HG03196 (cell line): ENCODE results near the gene JARID2.

Source experiments
- ATAC-seq: cut with Tn5 transposase; IDR thresholded peaks from one replicate; pipeline ENCODE4 v1.9.1; 2021; ENCODE audit not compliant: unreplicated experiment

Gene JARID2

DNA sequence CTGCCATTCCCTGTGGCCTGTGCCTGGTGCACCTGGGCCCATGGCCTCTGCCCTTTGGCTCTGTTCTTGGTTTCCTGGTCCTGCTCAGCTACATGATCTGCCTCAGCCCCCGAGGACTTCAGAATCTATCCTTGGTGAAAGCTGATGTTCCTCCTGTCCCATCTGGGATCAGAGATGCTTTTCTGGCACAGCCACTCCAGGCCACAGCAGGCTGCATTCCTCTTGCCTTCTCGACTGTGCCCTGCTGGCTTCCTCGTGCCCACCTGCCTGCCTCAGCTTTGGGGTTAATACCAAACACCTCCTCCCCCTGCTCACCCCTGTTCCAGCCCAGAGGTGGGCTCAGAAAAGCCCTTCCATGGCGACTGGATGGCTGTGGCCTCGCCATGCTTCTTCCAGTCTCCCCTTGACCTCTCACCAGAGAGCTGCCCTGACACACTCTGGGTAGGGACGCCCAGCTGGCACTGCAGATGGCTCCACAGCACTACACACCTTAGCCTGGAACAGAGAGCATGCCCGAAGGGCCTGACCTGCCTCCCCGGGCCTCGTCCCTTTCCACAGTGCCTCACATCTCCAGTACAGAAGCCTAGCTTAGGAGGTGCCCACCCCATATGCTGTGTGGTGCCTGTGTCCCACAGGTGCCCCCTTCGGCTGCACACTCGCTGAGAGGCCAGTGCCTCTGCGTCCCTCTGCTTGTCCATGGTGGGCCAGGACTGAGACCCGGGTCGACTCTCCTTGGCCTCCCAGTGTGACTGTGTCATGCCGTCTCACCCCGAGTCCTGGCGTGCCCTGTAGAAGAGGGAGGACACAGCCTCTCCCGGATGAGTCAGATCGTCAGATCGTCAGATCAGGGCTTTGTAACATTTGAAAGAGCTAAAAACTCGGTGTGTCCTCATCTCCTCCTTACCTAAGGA is 268.2 kb downstream of the JARID2 start:
- no peak for ATAC-seq

- ATAC-seq: no peak
Observed at GRCh38 chr6:15515226-15515625, 269.4 kb downstream of the JARID2 start.

- ATAC-seq: no peak
Observed at GRCh38 chr6:15515660-15516375, 269.9 kb downstream of the JARID2 start.

DNA sequence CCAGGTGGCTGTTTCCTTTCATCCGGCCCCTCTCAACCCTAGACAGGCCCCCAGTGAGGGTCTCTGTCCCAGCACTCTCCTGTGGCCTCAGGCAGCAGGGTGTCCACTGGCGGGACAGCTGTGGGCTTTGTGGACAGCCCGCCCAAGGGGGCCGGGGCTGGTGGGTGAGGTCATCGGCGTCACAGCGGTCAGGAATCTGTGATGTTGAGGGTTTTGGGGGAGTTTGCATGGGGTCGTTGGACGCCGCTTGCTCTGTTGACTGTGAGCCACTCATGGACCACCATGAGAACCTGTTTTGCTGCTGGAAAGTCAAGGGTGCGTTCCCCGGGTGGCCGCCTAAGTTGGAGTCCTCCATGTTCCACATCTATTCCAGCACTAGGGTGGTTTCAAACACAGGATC is 270.5 kb downstream of the JARID2 start:
- no peak for ATAC-seq

DNA sequence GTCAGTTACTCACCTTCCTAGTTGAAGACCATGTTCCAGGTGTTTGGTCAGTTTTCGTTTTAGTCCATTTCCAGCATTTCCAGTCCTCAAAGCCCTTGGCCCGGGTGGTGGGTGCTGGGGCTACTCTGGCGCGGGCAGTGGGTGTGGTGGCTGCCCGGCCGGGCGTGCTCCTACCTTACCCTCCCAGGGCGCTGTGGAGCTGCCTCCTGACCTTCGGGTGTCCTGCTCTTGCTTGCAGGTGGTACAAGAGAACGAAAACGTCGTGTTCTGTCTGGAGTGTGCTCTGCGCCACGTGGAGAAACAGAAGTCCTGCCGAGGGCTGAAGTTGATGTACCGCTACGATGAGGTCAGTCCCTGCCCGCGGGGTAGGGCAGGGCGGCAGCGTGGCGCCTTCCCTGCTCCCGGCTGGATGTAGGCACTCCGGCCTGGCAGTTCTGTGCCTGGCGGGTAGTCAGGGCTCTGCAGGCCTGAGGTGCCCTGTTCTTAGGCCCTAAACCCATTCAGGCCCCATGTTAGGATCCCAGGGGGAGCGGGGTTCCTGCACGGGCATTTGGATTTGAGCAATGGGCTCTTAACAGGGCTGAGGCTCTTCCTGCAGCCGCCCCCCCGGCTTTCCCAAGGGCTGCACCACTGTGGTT is 271.2 kb downstream of the JARID2 start:
- ATAC-seq: no peak

GRCh38 chr6:15517600-15517999 is 271.7 kb downstream of the JARID2 start:
- no peak for ATAC-seq

DNA sequence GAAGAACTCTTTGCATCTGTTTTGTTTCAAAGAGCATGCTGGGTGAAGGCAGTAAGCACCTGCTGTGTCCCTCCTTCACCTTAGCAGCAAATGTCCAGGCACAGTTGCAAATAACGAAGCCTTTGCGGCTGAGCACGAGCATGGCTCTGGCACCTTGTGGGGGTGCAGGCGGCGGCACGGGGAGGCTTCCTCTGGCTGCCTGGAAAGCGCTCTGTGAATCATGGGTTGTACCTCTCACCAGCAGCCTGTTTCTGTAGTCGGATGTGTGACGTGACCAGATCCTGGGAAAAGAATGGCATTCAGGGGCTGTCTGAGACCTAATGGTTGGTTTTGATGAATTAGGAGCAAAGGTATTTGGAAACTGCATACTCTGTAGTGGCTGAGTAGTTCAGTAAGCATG is 272.2 kb downstream of the JARID2 start:
- ATAC-seq: no peak

GRCh38 chr6:15518878-15519277 is 273.0 kb downstream of the JARID2 start:
- ATAC-seq: no peak

DNA sequence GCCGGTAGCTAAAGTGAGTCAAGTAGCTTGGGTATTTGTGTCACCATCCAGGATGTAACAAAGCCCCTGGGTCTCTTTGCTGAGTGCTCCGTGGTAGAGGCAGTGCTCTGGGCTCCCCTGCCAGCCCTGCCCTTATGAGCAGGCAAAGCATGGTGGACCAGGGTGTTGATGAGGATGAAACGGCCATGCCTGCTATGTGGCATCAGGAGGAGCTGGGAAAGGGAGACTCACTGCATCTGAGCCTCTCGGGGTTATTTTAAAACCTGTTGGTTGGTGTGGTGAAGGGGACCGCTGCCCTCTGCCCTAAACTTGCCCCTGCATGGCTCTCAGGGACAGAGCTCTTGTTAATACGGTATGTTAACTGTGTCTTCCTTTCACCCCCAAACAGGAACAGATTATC is 273.8 kb downstream of the JARID2 start:
- no peak for ATAC-seq

GRCh38 chr6:15520626-15521203 is 274.8 kb downstream of the JARID2 start:
- ATAC-seq: no peak

- no peak for ATAC-seq
Observed at GRCh38 chr6:15521582-15521981, 275.7 kb downstream of the JARID2 start.

DNA sequence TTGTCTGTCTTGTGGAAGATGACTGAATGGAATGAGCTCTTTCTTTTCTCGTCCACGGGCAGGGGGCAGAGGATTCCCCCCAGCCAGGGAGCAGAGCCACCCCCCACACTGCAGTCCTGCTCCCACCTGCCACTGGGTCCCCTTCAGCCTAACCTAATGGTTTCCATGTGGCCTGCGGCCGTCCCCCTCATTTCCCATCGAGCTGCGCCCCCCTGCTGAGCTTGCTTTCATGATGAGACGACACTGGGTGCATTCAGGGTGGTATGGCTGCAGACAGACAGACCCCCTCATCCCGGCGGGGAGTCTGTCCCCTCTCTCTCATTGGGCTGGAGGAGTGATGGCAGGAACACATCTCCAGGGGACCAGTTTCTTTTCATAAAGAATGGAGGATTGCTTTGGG is 276.2 kb downstream of the JARID2 start:
- ATAC-seq: no peak

DNA sequence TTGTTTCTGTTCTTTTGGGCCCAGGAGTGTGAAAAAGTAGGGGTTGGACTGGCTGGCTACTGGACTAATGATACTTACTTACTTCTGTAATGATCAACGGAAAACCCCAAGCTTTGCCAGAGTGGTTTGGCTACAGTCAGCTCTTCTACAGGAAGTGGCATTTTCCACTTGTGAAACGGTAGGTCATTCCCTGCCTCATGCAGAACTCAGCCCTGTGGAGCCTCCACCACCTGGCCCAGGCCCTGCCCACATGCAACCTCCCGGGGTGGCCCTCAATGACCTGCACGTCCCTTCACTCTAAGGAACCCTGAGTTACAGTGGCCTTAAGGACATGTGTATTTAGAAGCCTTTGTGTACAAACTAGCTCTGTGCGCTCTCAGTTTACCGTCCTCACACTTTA is 276.6 kb downstream of the JARID2 start:
- no peak for ATAC-seq

GRCh38 chr6:15522856-15523529 is 277.1 kb downstream of the JARID2 start:
- ATAC-seq: no peak

DNA sequence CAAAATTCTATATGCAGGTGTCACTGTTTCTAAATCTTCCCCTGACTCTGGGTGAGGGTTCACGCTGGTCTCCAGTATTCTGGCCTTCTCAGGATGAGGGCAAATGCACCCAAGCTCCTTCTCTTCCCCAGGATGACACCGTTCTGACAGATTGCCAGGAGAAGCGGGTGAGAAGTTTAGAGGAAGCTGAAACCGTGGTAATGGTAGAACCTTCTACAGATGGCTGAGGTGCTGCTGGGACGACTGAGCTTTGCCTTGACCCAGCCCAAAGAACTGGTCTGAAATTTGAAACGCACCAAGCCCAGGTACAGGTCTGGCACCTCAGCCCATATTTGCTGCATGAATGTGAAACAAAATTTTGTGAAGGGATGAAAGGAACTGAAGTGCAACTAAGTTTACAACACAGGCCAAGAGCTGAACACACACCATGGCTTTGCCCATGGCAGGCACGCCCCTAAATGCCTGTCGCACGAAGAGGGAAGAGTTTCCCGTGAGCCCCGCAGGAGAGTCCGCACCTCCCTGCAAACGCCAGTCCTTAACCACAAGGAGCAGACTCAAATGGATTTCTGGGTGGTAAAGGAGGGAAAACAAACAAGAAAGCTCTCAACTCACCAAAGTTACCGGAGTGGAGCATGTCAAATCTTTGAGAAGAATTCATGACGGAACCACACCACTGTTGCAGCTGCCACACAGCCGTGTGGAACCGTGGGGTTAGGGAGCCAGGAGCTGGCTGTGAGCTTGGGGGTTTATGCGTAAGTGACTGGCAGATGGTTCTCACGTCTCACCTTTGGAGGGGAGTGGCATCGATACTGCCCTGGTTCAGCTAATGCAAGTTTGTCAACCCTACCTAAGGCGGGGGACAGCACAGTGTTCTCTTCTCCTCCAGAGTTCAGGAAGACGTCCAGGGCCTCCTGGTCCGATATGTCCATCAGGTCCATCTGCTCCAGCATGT is 278.1 kb downstream of the JARID2 start:
- no peak for ATAC-seq

DNA sequence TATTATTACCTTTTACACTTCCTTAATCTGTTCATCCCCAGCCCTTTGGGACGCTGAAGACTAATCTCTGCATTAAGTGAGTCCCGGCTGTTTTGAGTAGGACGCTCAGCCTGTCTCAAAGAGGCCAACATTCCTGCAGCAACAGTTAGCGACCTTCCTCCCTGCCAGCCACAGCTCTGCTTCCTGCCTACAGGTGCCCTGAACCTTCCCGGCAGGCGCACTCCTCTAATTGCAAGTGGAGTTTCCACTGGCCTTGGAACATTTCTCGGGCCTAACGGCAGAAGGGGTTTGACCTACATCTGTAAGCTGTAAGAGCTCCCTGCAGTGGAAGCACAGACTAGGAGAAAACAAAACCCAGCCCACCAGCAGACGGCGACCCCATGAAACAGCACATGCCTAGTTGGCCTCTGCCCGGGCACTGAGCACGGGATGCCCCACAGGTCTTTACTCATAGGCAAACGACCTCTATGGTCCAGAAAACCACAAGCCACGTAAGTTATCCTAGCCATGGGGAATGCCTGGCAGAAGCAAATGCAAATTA is 279.1 kb downstream of the JARID2 start:
- no peak for ATAC-seq

GRCh38 chr6:15526212-15526701 is 280.4 kb downstream of the JARID2 start:
- ATAC-seq: no peak

GRCh38 chr6:15527838-15528617 is 282.2 kb downstream of the JARID2 start:
- ATAC-seq: no peak

GRCh38 chr6:15528870-15529269 is 283.0 kb downstream of the JARID2 start:
- ATAC-seq: no peak
